Fibroblast of the conjunctiva (primary cell): Measurements from ENCODE around the gene SLC37A4.
"Not testable (repeated sequence)": the region's sequence is repeated elsewhere in the genome, so short reads cannot be mapped to it uniquely, and the experiment has no call there.

Experiments
- DNase-seq: peaks from one replicate; pipeline ENCODE4 v3.0.0-alpha.2; 2010; ENCODE audit warnings: low read depth

Gene SLC37A4

DNA sequence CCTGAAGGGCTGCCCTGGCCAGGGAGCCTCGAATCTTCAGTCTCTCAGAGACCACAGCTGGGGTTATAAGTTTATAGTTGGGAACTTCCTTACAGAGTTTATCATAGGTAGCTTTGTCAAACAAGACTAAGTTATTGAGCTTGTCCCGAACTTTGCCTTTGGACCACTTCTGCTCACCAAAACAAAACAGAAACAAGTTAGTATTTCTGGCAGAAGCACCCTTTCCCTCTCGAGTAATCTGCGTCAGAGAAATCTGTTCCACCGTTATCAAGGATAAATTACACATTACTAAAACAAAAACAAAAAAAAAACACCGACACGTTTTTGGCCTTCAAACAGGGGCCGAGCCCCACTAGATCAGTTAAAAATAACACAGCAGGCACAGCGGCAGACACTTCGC lies 13.3 kb downstream of the SLC37A4 start:
- DNase-seq, result not testable (repeated sequence)

- DNase-seq, result no peak
These were observed 14.3 kb downstream of the SLC37A4 start for GRCh38 chr11:119016216-119017009.

- DNase-seq, result no peak
These were observed 15.5 kb downstream of the SLC37A4 start for GRCh38 chr11:119015054-119015611.

GRCh38 chr11:119014209-119014924 lies 16.3 kb downstream of the SLC37A4 start:
- DNase-seq, result no peak

DNA sequence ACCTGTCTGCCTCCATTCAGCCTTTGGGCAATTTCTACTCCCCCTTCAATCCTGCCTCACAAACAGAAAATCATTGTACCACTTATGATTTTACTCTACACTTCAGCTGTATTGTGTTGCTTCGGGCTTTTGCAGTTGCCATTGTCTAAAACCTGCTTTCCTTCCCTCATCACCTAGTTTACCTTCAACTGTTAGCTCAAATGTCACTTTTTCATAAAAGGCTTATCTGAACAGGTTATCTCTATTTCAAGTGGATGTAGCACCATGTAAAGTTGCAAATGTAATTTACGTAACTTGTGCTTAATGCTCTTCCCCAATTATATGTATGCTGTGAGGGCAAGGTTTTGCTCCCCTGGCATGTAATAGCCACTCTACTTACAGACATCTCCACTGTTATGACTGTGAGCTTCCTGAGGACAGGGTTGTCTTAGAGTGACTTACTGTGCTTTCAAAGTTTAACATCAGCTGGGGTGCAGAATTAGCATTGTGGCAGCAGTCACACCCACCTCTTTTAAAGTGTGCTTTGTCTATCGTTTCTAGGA lies 18.0 kb downstream of the SLC37A4 start:
- no peak for DNase-seq

- DNase-seq, result no peak
These were observed 19.1 kb downstream of the SLC37A4 start for GRCh38 chr11:119011476-119012053.

DNA sequence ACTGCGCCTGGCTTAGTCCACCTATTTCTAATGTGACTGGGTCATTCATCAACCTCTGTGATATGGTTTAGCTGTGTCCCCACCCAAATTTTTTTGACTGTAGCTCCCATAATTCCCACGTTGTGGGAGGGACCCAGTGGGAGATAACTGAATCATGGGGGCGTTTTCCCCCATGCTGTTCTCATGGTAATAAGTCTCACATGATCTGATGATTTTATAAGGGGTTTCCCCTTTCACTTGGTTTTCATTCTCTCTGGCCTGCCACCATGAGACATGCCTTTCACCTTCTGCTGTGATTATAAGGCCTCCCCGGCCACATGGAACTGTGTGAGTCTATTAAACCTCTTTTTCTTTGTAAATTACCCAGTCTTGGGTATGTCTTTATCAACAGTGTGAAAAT lies 24.0 kb downstream of the SLC37A4 start:
- no peak for DNase-seq

- DNase-seq, result no peak
These were observed 29.8 kb downstream of the SLC37A4 start for GRCh38 chr11:119000906-119001305.

- peak; percentile 28 for DNase-seq
These were observed 31.9 kb downstream of the SLC37A4 start for GRCh38 chr11:118998822-118999221.

- no peak for DNase-seq
These were observed 32.3 kb downstream of the SLC37A4 start for GRCh38 chr11:118998388-118998717.

DNA sequence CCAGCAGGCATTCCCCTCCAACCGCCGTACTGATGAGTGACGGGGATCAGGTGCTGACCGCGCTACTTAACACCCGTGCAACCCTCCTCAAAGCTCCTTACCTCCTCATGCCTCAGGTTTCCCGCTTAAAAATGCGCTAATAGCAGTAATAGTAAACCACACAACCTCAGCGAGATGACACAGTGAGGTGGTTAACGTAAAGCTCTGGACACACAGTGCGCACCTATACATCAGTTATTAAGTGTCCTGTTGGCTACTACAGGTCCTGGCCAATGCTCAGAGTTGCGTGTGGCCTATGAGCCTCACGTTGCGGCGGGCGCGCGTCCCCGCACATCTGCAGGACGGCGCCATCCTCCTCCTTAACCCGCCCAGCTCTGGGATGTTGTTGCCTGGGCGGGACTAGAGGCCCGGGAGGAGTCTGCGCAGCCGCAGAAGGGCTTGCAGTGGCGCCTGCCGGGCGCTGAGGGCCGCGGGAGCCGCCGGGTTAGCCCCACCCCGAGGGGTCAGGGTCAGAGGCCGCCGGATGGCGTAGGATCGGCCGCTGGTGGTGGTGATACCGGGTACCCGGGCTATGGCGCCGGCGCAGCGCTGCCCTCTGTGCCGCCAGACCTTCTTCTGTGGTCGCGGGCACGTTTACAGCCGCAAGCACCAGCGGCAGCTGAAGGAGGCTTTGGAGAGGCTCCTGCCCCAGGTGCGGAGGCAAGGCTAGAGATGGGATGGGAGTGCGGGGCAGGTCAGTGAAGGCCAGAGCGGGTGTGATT lies 32.9 kb downstream of the SLC37A4 start, which contains the start of gene CENATAC:
Gene CENATAC, plus strand, starts transcription at position 512 of the 761 bp plus-strand sequence. Its CDS starts 60 bp downstream, at position 572.
- peak; percentile 83 for DNase-seq

GRCh38 chr11:118996926-118997626 lies 33.6 kb downstream of the SLC37A4 start:
- DNase-seq, result no peak

DNA sequence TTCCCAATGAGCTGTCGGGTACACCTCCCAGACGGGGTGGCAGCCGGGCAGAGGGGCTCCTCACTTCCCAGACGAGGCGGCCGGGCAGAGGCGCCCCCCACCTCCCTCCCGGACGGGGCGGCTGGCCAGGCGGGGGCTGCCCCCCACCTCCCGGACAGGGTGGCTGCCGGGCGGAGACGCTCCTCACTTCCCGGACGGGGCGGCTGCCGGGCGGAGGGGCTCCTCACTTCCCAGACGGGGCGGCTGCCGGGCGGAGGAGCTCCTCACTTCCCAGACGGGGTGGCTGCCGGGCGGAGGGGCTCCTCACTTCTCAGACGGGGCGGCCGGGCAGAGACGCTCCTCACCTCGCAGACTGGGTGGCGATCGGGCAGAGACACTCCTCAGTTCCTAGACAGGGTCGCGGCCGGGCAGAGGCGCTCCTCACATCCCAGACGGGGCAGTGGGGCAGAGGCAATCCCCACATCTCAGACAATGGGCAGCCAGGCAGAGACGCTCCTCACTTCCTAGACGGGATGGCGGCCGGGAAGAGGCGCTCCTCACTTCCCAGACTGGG lies 39.1 kb downstream of the SLC37A4 start:
- DNase-seq, result not testable (repeated sequence)

DNA sequence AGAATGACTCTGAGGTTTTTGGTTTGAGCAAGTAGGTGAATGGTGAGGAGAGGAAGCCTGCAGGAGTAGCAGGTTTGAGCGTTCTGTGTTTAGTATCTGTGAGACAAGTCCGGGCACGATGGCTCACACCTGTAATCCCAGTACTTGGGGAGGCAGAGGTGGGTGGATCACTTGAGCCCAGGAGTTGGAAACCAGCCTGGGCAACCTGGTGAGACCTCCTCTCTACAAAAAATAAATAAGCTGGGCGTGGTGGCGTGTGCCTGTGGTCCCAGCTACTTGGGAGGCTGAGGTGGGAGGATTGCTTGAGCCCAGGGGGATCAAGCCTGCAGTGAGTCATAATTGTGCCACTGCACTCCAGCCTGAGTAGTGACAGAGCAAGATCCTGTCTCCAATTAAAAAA lies 42.4 kb downstream of the SLC37A4 start:
- DNase-seq, result no peak

GRCh38 chr11:118984825-118985224 lies 45.9 kb downstream of the SLC37A4 start:
- no peak for DNase-seq

DNA sequence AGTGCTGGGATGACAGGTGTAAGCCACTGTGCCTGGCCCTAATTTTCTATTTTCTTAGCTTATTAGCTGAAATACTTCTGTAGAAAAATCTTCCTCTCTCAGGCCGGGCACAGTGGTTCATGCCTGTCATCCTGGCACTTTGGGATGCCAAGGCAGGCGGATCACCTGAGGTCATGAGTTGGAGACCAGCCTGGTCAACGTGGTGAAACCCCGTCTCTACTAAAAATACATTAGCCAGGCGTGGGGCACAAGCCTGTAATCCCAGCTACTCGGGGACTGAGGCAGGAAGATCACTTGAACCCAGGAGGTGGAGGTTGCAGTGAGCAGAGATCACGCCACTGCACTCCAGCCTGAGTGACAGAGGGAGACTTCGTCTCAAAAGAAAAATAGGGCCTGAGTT lies 46.3 kb downstream of the SLC37A4 start:
- not testable (repeated sequence) for DNase-seq

GRCh38 chr11:118980191-118980881 lies 50.3 kb downstream of the SLC37A4 start:
- DNase-seq, result no peak

GRCh38 chr11:118979434-118979833 lies 51.2 kb downstream of the SLC37A4 start:
- no peak for DNase-seq

DNA sequence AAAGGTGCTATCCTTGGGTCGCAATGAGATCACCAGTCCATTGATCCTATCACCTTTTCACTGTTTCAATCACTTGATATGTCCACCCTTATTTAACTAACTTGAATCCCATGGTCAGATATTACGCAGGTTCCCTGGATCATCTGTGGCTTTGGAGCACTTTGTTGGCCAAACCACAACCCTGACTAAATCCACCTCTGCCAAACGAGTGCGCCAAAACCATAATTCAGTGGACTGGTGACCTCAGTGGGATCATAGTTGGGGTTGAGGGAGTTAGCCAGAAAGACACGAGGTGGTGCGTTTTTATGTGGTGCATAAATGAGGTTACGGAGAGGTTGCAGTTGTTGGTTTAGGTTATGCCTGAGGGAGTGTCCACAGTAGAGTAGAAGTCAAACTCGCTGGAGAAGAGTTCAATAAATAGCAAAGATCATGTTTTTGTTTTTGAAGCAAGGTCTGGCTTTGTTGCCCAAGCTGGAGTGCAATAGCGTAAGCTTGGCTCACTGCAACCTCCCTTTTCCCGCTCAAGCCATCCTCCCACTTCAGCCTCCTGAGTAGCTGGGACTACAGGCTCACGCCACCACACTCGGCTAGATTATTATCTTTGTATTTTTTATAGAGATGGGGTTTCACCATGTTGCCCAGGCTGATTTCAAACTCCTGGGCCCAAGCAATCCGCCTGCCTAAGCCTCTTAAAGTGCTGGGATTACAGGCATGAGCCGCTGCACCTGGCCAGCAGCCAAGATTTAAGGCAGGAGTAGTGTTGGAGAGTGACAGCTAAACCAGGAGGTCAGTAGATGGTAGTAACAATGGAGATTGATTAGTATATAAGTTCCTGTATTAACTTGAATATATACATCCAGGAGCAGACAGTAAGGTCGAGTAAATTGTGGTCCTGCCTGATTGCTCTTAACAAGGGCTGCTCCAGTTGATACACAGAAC lies 54.6 kb downstream of the SLC37A4 start:
- no peak for DNase-seq
